GM18505 (cell line): ENCODE results near the gene LCT.
"Not testable (repeated sequence)": the region's sequence is repeated elsewhere in the genome, so short reads cannot be mapped to it uniquely, and the experiment has no call there.

Experiments
- ATAC-seq: cut with Tn5 transposase; IDR thresholded peaks from one replicate; pipeline ENCODE4 v1.9.1; 2021; ENCODE audit not compliant: unreplicated experiment
- POLR2A ChIP-seq: IDR thresholded peaks from 4 replicates; pipeline ENCODE4 v1.6.1; 2011; ENCODE audit warnings: borderline replicate concordance; ENCODE audit not compliant: insufficient read depth, insufficient read length; ENCODE audit errors: extremely low read depth

LCT gene

DNA sequence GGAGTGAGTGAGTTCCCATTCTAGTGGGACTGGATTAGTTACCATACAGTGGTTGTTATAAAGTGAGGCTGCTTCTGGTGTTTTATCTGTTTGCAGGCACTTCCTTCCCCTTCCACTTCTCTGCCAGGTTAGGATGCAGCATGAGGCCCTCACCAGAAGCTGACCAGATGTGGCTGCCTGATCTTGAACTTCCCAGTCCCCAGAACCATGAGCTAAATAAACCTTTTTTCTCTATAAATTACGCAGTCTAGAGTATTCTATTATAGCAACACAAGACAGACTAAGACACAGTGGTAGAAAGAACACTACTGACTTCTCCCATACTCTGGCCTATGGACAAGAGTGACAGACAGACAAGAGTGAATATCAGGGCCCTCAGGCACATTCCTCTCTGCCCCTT lies 14.1 kb downstream of the LCT start:
- TF ChIP-seq POLR2A, result no peak
- no peak for ATAC-seq

DNA sequence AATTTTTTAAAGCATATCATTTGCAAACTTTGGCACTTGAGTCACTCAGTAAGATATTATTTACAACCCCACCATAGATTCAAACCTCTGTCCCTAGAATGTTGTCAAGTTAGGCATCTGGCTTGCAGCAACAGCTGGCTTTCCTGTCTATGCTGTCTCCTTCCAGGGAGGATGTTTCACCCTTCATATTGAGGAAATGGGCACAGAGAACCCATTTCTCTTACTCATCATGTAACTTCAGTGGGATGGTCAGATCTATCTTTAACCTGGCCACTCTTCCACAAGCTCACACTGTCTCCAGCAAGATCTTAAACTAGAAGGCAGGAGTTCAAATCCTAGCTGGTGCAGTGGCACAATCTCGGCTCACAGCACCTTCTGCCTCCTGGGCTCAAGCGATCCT lies 15.8 kb downstream of the LCT start:
- ATAC-seq, result no peak
- no peak for TF ChIP-seq POLR2A

DNA sequence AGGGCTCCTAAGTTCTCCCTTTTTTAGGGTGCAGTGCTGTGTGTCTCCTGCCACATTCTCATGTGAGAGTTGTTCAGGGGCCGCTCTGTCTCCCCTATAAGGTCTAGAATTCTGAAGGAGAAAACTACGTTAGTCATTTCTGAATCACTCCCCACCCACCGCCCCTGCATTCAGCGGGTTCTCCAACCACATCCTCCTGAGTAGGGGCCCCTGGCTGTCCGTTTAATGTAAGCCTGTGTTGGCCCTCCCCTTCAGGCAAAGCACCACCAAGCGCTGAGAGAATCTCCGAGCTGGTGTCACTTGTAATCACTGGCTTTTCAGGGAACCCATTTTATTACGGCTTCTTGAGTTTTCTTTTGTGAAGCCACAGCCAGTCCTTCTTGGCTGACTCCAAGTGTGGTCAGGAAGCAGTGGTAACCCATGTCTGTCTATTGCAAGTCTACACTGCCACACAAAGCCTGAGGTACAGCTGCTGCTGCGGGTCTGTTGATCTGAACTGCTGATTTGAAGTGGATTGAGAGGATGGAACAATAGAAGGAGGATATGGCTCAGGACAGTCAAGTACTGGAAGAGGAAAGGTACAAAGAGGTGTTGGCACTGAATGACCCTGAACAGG lies 16.9 kb downstream of the LCT start:
- peak; percentile 40 for TF ChIP-seq POLR2A
- peak; percentile 89 for ATAC-seq

DNA sequence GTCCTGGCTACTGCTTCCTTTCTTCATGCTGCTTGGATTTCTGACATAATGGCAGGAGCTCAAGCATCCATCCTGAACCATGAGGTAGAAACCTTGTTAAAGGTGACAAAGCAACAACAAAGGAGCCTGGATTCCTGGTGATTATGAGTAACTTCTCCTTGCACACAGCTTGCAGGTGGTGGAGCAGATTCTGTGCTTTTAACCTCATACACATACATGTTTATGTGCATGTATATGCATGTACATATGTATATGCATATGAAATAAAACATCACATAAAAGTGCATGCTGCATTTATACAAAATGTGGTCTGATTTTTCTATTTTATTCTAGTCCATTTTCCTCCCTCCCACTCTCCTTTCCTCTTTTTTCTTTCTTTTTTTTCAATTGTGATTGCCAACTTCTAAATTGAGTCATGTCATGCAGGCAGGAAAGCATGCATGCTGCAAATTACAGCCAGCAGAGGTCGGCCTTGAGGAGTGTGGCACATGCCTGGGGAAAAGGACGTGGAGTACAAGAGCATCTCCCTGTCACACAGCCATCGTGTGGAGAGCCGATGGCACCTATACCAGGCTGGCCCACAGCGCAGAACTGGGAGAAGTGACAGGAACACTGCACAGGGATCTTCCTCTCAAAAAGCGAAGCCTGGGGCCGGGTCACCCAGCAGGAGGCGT lies 17.9 kb downstream of the LCT start:
- ATAC-seq, result no peak
- no peak for TF ChIP-seq POLR2A

DNA sequence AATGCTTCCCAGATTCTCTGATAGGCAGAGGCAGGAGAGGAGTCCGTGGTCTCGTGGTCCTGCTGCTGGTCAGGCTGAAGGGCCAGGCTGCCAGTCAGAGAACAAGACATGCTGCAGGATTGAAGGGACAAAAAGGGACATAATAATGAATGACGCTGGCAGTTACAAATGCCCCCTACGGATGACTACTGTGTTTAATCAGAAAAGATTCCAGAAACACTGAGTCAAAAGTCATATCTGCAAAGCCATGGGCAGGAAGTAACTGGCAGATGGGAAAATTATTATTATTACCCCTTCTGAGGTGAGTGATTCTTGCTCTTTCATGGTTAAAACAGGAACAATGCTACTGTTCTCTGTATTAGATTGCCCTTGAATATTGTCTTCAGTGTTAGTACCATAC lies 19.0 kb downstream of the LCT start:
- ATAC-seq, result no peak

GRCh38 chr2:135817466-135817865 lies 19.5 kb downstream of the LCT start:
- TF ChIP-seq POLR2A, result no peak

More for the DNA sequence above, 19.0 kb downstream of the LCT start:
- no peak for TF ChIP-seq POLR2A

GRCh38 chr2:135815269-135815668 lies 21.7 kb downstream of the LCT start:
- no peak for ATAC-seq
- no peak for TF ChIP-seq POLR2A

More at GRCh38 chr2:135817466-135817865, 19.5 kb downstream of the LCT start:
- no peak for ATAC-seq

GRCh38 chr2:135812907-135813511 lies 24.0 kb downstream of the LCT start:
- no peak for ATAC-seq

DNA sequence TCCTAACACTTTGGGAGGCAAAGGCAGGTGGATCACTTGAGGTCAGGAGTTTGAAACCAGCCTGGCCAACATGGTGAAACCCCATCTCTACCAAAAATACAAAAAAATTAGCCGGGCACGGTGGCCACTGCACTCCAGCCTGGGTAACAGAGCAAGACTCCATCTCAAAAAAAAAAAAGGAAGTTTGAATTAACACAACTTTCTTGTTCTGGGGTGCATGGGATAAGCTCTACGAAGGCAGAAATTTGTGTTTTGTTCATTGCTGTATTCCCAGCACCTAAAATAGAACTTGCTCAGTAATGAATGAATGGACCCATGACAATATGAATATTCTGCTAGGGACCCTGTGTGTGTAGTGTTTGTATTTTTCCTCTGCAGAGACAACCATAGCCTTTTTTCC lies 29.1 kb downstream of the LCT start:
- ATAC-seq, result not testable (repeated sequence)

More at GRCh38 chr2:135812907-135813511, 24.0 kb downstream of the LCT start:
- TF ChIP-seq POLR2A, result no peak

DNA sequence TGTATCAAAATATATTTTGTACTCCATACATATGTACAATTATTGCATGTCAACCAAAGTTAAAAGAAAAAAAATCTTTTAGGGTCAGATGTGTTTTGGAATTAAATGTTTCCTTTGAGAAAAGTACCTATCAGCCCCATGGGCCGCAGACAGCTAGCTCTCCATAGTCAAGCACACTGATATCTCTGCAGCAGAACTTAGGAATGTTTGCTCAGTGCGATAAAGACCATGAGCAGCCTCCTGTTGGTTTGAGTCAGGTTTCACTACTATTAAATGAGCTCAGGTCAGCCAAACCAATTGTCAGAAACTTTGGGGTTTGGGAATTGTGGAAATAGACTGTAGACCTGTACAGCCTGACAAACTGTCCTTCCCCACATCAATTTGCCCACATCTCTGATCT lies 33.7 kb downstream of the LCT start:
- ATAC-seq, result no peak
- no peak for TF ChIP-seq POLR2A

DNA sequence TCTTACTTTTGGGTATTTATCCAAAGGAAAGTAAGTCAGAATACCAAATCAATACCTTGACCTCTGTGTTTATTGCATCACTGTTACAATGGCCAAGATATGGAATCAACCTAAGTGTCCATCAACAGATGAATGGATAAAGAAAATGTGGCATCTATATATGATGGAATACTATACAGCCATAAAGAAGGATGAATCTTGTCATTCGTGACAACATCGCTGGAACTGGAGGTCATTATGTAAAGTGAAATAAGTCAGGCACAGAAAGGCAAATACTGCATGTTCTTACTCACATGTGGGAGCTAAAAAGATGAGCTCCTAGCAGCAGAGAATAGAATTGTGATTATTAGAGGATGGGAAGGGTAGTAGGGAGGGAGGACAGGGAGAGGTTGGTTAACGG lies 34.6 kb downstream of the LCT start:
- ATAC-seq, result no peak
- TF ChIP-seq POLR2A, result no peak

- no peak for TF ChIP-seq POLR2A
- no peak for ATAC-seq
These were observed 36.2 kb downstream of the LCT start for GRCh38 chr2:135800513-135801460.

- TF ChIP-seq POLR2A, result no peak
- no peak for ATAC-seq
These were observed 37.2 kb downstream of the LCT start for GRCh38 chr2:135799738-135800137.

DNA sequence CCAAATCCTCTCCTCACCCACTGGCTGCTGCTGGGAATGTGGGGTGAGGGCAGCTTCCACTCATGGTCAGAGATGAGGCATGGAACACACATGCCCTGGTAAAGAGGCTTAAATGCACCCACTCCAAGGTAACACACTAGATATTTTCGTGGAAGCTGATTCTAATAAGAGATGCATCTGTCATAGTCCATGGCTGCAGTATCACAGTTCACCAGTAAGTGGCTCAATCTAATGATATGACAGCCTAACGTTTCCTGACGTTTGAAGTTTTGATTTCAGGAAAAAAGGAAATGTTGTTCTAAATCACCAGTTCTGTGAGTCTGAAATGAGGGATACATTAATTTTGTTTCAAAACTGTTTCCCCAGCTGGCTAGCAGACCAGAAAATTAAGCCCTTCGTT lies 38.2 kb downstream of the LCT start:
- TF ChIP-seq POLR2A, result no peak
- ATAC-seq, result no peak

GRCh38 chr2:135798275-135798705 lies 38.7 kb downstream of the LCT start:
- TF ChIP-seq POLR2A, result no peak
- no peak for ATAC-seq
